Adrenal gland (tissue), 12 donors: ENCODE results near the gene CREB5. TPM values are rescaled to one million over a fixed set of nuclear protein-coding genes. Genes with fewer than 3 reads are reported as not detected.

Source experiments
- DNase-seq, 7 donors: peaks; one replicate each; pipeline ENCODE4 v3.0.0-alpha.2; 2019 to 2020
- H3K27ac ChIP-seq, 5 donors: fragments of 200-600 bp; sonication (generic) in 4 of 5; 1 replicate in 3 of 5; 2 replicates in 2 of 5; pipeline versions ENCODE4 v1.5.1 to v1.8.0; 2016 to 2020; ENCODE audit warnings: mild to moderate bottlenecking in 1 of 5
- H3K27me3 ChIP-seq: fragments of 200-600 bp; 2 replicates; pipeline ENCODE4 v1.8.0; 2021
- H3K36me3 ChIP-seq, 2 donors: fragments of 200-600 bp; replicated peaks in 1 of 2; 1 replicate in 1 of 2; 2 replicates in 1 of 2; pipeline versions ENCODE4 v1.5.1 to v1.8.0; 2018 to 2022
- H3K4me1 ChIP-seq, 2 donors: fragments of 200-600 bp; replicated peaks in 1 of 2; 1 replicate in 1 of 2; 2 replicates in 1 of 2; pipeline versions ENCODE4 v1.5.1 to v1.8.0; 2018 to 2021
- H3K4me3 ChIP-seq, 4 donors: fragments of 200-600 bp; sonication (generic) in 3 of 4; one replicate each; pipeline ENCODE4 v1.5.1; 2016 to 2018
- H3K9me3 ChIP-seq, 3 donors: fragments of 200-600 bp; sonication (generic) in 1 of 3; replicated peaks in 1 of 3; 1 replicate in 2 of 3; 2 replicates in 1 of 3; pipeline versions ENCODE4 v1.5.1 to v1.8.0; 2016 to 2021
- POLR2A ChIP-seq, 2 donors: fragments of 450-650 bp; IDR thresholded peaks; one replicate each; pipeline ENCODE4 v1.6.1; 2017; ENCODE audit warnings: antibody characterized with exemption in 2 of 2, mild to moderate bottlenecking in 2 of 2, moderate library complexity in 1 of 2
- WGBS, 4 donors: extraction: QIAGEN DNeasy Blood & Tissue Kit in 2 of 4; methylation state at CpG; one replicate each; pipeline versions ENCODE4 v1.1.5 to v1.1.7; 2013 to 2017; 5-methylcytosine and 5-hydroxymethylcytosine counted together
- intact Hi-C, 2 donors: fragments of 100-400 bp; cut with DNase I; formaldehyde crosslinking; loops; one replicate each; pipeline versions ENCODE4 v1.14.1 to v1.15.0; 2022 to 2023
- polyA plus RNA-seq, 3 donors: library from polyadenylated mRNA; stranded (reverse); fragments of 200-250 nt in 2 of 3; fragments of 350-450 nt in 1 of 3; fragmentation: Illumina TruSeq in 1 of 3; extraction: RNeasy Lipid Tissue Mini Kit (QIAGEN cat#74804) in 1 of 3; gene quantifications; one replicate each; pipeline ENCODE4 v1.2.3, GENCODE V29; 2013 to 2014
- total RNA-seq, 9 donors: library from RNA; depleted of rRNA in 4 of 9; stranded (reverse); fragments of >200 nt in 4 of 9; fragments of 120-200 nt in 1 of 9; fragmentation: NEBNext Ultra II Directional in 1 of 9; extraction: Animal tissue kit (Norgen Biotek cat#: 25700) in 1 of 9; gene quantifications; one replicate each; pipeline versions ENCODE4 v1.1.0 to v1.2.4, GENCODE V29; 2013 to 2023
- TF ChIP-seq, protein P1 (sequence below), 6 experiments: fragments of 450-650 bp in 4 of 6; fragments of 200-600 bp in 2 of 6; sonication (generic) in 1 of 6; IDR thresholded peaks; 1 replicate in 5 of 6; 2 replicates in 1 of 6; pipeline versions ENCODE4 v1.5.1 to v1.8.0; 2016 to 2021; ENCODE audit warnings: antibody characterized with exemption in 6 of 6, mild to moderate bottlenecking in 2 of 6, moderate library complexity in 1 of 6
- donor health status: healthy with polysubstance abuse.
- donor health status: Bipolar disorder and iron deficiency.
- donor health status: DM: yes; HTN: yes; CAD: no.
- donor health status: DM: no; HTN: no; CAD: no.
- donor health status: DM: no; HTN: no; CAD: no.
- donor health status: DM: yes; HTN: yes; CAD: no.

The CREB5 gene
- total and polyA plus RNA-seq, 12 donors: 0.69 to 5.4 (median 1.3) TPM

- intact Hi-C loops: no loop called here
- Histone ChIP-seq H3K4me3 (no peak overlapping the region), H3K27ac (no peak overlapping the region), H3K36me3 (no peaks in the 10 kb centered on the region), H3K9me3 (no peaks in the 10 kb centered on the region), H3K4me1 (no peaks in the 10 kb centered on the region), H3K27me3 (no peaks in the 10 kb centered on the region)
- DNase-seq: no peak
- no peak for TF ChIP-seq POLR2A (IDR thresholded peaks at IDR 0.05)
- TF ChIP-seq, protein P1, sequence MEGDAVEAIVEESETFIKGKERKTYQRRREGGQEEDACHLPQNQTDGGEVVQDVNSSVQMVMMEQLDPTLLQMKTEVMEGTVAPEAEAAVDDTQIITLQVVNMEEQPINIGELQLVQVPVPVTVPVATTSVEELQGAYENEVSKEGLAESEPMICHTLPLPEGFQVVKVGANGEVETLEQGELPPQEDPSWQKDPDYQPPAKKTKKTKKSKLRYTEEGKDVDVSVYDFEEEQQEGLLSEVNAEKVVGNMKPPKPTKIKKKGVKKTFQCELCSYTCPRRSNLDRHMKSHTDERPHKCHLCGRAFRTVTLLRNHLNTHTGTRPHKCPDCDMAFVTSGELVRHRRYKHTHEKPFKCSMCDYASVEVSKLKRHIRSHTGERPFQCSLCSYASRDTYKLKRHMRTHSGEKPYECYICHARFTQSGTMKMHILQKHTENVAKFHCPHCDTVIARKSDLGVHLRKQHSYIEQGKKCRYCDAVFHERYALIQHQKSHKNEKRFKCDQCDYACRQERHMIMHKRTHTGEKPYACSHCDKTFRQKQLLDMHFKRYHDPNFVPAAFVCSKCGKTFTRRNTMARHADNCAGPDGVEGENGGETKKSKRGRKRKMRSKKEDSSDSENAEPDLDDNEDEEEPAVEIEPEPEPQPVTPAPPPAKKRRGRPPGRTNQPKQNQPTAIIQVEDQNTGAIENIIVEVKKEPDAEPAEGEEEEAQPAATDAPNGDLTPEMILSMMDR (IDR thresholded peaks at IDR 0.05): no peak
Observed at GRCh38 chr7:28493477-28493876, 81.2 kb downstream of the CREB5 start.

DNA sequence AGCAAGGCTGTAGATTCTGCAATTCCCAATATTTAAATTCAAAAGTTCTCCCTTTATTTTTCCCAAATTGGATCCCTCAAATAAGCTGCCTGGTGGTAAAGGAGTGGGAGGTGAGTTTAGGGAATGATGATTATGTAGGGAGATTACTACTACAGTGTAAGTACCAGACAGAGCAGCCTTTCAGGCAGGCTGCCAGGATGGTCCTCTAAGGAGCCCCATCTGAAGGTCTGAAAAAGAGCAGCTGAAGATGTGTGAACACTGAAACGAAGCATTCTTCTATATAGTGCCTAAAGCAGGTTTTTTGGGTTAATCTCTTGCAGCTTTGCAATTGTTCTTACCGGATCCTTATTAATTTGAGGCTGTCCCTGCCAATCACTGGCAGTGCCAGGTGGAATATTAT, 84.7 kb downstream of the CREB5 start:
- DNase-seq: no peak
- H3K9me3 ChIP-seq: no peaks in the 10 kb centered on the region
- H3K4me1 ChIP-seq: no peaks in the 10 kb centered on the region
- TF ChIP-seq, protein P1 (IDR thresholded peaks at IDR 0.05): no peak
- no peak for TF ChIP-seq POLR2A (IDR thresholded peaks at IDR 0.05)
- H3K36me3 ChIP-seq: no peaks in the 10 kb centered on the region
- peaks cover 4% of the 10 kb centered on the region for H3K27me3 ChIP-seq
- H3K27ac ChIP-seq: no peak overlapping the region
- intact Hi-C loops: no loop called here
- H3K4me3 ChIP-seq: no peak overlapping the region
- 70 to 77% (median 75%) methylated on average over 2 of the region's 2 CpGs for WGBS, 4 donors

GRCh38 chr7:28498636-28499035, 86.3 kb downstream of the CREB5 start:
- intact Hi-C loops: no loop called here
- H3K27me3 ChIP-seq: peaks cover 4% of the 10 kb centered on the region
- no peak overlapping the region for H3K4me3 ChIP-seq
- H3K27ac ChIP-seq: no peak overlapping the region
- no peaks in the 10 kb centered on the region for H3K36me3 ChIP-seq
- no peaks in the 10 kb centered on the region for H3K4me1 ChIP-seq
- H3K9me3 ChIP-seq: no peaks in the 10 kb centered on the region
- 72 to 89% (median 81%) methylated on average over 4 of the region's 4 CpGs for WGBS, 4 donors
- TF ChIP-seq POLR2A (IDR thresholded peaks at IDR 0.05): no peak
- no peak for DNase-seq

GRCh38 chr7:28500138-28500537, 87.8 kb downstream of the CREB5 start:
- H3K27me3 ChIP-seq: peaks cover 4% of the 10 kb centered on the region
- no peak for DNase-seq
- intact Hi-C loops: no loop called here
- no peaks in the 10 kb centered on the region for H3K4me1 ChIP-seq
- no peak overlapping the region for H3K27ac ChIP-seq
- H3K4me3 ChIP-seq: no peak overlapping the region
- 53 to 81% (median 72%) methylated on average over 5 of the region's 5 CpGs for WGBS, 4 donors
- TF ChIP-seq, protein P1 (IDR thresholded peaks at IDR 0.05): no peak
- TF ChIP-seq POLR2A (IDR thresholded peaks at IDR 0.05): no peak
- H3K36me3 ChIP-seq: no peaks in the 10 kb centered on the region
- no peaks in the 10 kb centered on the region for H3K9me3 ChIP-seq

GRCh38 chr7:28502408-28502807, 90.1 kb downstream of the CREB5 start:
- intact Hi-C loops: no loop called here
- no peak for TF ChIP-seq POLR2A (IDR thresholded peaks at IDR 0.05)
- TF ChIP-seq, protein P1 (IDR thresholded peaks at IDR 0.05): no peak
- no peaks in the 10 kb centered on the region for H3K36me3 ChIP-seq
- no peak for DNase-seq
- H3K27me3 ChIP-seq: peaks cover 4% of the 10 kb centered on the region
- 80 to 90% (median 89%) methylated on average over 1 of the region's 1 CpG for WGBS, 4 donors
- H3K4me1 ChIP-seq: no peaks in the 10 kb centered on the region
- no peak overlapping the region for H3K27ac ChIP-seq
- no peaks in the 10 kb centered on the region for H3K9me3 ChIP-seq
- no peak overlapping the region for H3K4me3 ChIP-seq
